NT2/D1 (cell line): ENCODE results near the gene RTP5.

Source experiments
- DNase-seq: peaks from one replicate; pipeline ENCODE4 v3.0.0-alpha.2; 2011; ENCODE audit warnings: low read depth, low spot score
- H3K27me3 ChIP-seq: 2 replicates; pipeline ENCODE4 v1.6.0; 2011; ENCODE audit warnings: mild to moderate bottlenecking; ENCODE audit not compliant: insufficient read length, insufficient read depth
- H3K36me3 ChIP-seq: 2 replicates; pipeline ENCODE4 v1.6.1; 2011; ENCODE audit warnings: mild to moderate bottlenecking, low read length, mixed read lengths; ENCODE audit not compliant: insufficient read depth, insufficient read length
- H3K4me1 ChIP-seq: 2 replicates; pipeline ENCODE4 v1.5.1; 2011; ENCODE audit not compliant: insufficient read depth, insufficient read length
- H3K4me3 ChIP-seq: 2 replicates; pipeline ENCODE4 v1.5.1; 2011; ENCODE audit warnings: low read depth; ENCODE audit not compliant: insufficient read length
- H3K9ac ChIP-seq: 2 replicates; pipeline ENCODE4 v1.6.0; 2011; ENCODE audit warnings: low read depth; ENCODE audit not compliant: insufficient read length
- H3K9me3 ChIP-seq: 2 replicates; pipeline ENCODE4 v1.5.1; 2011; ENCODE audit warnings: mild to moderate bottlenecking, low read length; ENCODE audit not compliant: insufficient read depth
- SUZ12 ChIP-seq: IDR thresholded peaks from 2 replicates; pipeline ENCODE4 v1.6.1; 2011; ENCODE audit not compliant: insufficient read length, insufficient read depth; ENCODE audit errors: extremely low read depth
- YY1 ChIP-seq: IDR thresholded peaks from 2 replicates; pipeline ENCODE4 v1.6.1; 2011; ENCODE audit not compliant: insufficient read length, insufficient read depth
- ZNF274 ChIP-seq: IDR thresholded peaks from 2 replicates; pipeline ENCODE4 v1.6.1; 2011; ENCODE audit warnings: mild to moderate bottlenecking, low read depth, low read length

RTP5 gene

GRCh38 chr2:241857041-241857541 is 12.4 kb upstream of the RTP5 start:
- DNase-seq: no peak
- no peak overlapping the region for H3K9ac ChIP-seq

GRCh38 chr2:241857572-241858121 is 11.9 kb upstream of the RTP5 start:
- Histone ChIP-seq H3K9ac (no peak overlapping the region), H3K4me1 (peaks cover 25% of the 10 kb centered on the region)

More at GRCh38 chr2:241857041-241857541, 12.4 kb upstream of the RTP5 start:
- no peaks in the 10 kb centered on the region for H3K27me3 ChIP-seq
- H3K4me3 ChIP-seq: no peak overlapping the region
- TF ChIP-seq YY1 (no peak), SUZ12 (no peak), ZNF274 (no peak)
- peaks cover 25% of the 10 kb centered on the region for H3K4me1 ChIP-seq
- H3K36me3 ChIP-seq: no peaks in the 10 kb centered on the region
- no peaks in the 10 kb centered on the region for H3K9me3 ChIP-seq

DNA sequence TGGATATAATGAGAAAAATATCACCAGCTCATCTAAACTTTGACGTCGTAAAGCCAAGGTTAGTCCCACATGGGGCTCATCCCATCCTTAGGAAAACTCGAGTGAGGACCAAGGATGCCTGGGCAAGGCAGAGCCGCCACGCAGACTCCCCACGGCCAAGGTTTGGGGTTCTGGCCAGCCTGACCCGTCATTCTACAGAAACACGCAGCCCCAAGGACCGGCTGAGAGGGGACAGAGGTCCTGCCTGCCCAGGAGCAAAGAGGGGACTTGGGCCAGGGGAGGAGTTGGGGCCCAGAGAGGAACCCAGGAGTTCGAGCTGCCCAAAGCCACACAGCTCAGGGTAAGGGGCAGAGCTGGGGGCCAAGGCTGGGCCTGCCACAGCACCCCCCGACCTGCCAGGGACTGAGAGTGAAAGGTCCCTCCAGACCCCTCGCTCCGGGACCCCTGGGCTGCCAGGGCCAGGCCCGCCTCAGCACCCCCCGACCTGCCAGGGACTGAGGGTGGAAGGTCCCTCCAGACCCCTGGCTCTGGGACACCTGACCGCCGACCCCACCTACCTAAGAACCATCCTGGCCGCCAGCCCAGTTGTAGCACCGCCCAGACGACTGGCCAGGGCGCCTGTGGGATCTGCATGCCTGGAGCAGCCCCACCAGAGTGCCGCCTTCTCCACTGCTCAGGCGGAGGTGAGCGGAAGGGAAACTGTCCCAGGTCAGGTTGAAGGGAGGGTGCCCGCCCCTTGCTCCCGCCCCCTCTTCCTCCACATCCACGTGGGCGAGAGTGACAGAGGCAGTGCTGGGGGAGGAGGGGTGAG is 11.1 kb upstream of the RTP5 start, which contains the start of gene PDCD1:
PDCD1 (minus strand) TSS at position 689 of the 811 bp plus-strand sequence; CDS start at position 633, 56 bp downstream.
- H3K9ac ChIP-seq: peak within 1 kb of the TSS; percentile 57
- no peaks in the 10 kb centered on the region for H3K36me3 ChIP-seq
- H3K4me1 ChIP-seq: peaks cover 28% of the 10 kb centered on the region

More at GRCh38 chr2:241857572-241858121, 11.9 kb upstream of the RTP5 start:
- Histone ChIP-seq H3K4me3 (no peak overlapping the region), H3K36me3 (no peaks in the 10 kb centered on the region), H3K27me3 (no peaks in the 10 kb centered on the region), H3K9me3 (no peaks in the 10 kb centered on the region)
- DNase-seq: no peak
- no peak for TF ChIP-seq SUZ12
- TF ChIP-seq YY1: no peak
- TF ChIP-seq ZNF274: no peak

DNA sequence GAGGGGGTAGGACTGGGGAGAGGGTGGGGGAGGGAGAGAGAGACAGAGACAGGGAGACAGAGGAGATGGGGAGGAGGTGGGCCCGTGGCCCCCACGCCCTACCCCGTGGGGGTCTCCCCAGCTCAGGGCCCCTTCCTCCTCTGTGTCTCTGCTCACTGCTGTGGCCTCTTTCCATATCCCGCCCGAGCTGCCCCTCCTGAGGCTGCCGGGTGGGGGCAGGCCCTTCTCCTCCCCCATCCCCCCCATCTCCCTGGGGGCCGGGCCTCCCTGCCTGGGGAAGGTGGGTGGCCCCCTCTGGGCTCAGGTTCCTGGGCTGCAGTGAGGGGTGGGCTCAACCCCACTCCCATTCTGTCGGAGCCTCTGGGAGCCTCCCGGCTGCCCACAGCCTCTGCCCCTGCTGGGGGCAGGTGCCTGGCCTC is 10.5 kb upstream of the RTP5 start:
- DNase-seq: no peak
- Histone ChIP-seq H3K9me3 (no peaks in the 10 kb centered on the region), H3K4me1 (peaks cover 28% of the 10 kb centered on the region), H3K9ac (peak overlapping the region; percentile 51), H3K4me3 (no peak overlapping the region), H3K36me3 (no peaks in the 10 kb centered on the region), H3K27me3 (no peaks in the 10 kb centered on the region)
- TF ChIP-seq SUZ12 (no peak), ZNF274 (no peak), YY1 (no peak)

More for the DNA sequence above, 11.1 kb upstream of the RTP5 start, which contains the start of gene PDCD1:
- TF ChIP-seq YY1: no peak
- no peak for TF ChIP-seq ZNF274
- no peak for TF ChIP-seq SUZ12
- Histone ChIP-seq H3K4me3 (peak within 1 kb of the TSS; percentile 29), H3K27me3 (no peaks in the 10 kb centered on the region), H3K9me3 (no peaks in the 10 kb centered on the region)
- no peak for DNase-seq

DNA sequence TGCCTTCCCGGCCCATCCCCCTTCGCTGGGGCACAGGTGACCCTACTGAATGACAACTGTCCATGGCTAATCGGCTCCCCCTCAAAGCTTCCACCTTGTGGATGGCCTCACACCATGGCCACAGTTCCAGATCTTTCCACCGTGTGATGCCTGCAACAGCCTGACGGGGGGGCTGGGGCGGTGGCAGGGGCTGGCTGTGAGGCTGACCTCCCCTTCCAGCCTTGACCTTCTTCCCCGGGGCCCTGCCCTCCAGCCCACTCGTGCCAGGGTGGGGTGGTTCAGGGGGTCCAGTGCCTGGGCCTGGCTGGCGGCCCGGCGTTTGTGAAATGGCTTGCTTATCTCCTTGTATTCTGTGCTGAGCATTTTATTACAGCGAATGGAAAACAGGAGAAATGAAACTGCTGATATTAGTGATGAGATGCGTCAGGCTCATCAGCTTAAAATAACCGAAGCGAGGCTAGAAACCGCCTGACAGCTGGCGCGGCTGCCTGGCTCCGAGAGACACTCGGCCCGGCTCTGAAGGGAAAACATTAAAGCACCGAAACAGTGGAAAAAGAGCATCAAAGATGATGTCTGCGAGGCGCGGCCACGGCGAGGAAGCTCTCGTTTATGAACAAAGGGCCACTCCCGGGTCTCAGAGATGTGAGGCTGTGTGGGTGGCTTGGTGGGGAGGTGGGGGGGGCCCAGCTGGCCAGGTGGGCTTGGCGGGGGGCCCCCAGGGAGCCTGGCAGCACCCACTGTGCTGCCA is 9.9 kb upstream of the RTP5 start:
- H3K4me3 ChIP-seq: no peak overlapping the region
- no peaks in the 10 kb centered on the region for H3K27me3 ChIP-seq
- TF ChIP-seq YY1 (no peak), SUZ12 (no peak), ZNF274 (no peak)
- peaks cover 28% of the 10 kb centered on the region for H3K4me1 ChIP-seq
- H3K9ac ChIP-seq: peak overlapping the region; percentile 51
- no peaks in the 10 kb centered on the region for H3K36me3 ChIP-seq
- DNase-seq: no peak
- H3K9me3 ChIP-seq: no peaks in the 10 kb centered on the region

DNA sequence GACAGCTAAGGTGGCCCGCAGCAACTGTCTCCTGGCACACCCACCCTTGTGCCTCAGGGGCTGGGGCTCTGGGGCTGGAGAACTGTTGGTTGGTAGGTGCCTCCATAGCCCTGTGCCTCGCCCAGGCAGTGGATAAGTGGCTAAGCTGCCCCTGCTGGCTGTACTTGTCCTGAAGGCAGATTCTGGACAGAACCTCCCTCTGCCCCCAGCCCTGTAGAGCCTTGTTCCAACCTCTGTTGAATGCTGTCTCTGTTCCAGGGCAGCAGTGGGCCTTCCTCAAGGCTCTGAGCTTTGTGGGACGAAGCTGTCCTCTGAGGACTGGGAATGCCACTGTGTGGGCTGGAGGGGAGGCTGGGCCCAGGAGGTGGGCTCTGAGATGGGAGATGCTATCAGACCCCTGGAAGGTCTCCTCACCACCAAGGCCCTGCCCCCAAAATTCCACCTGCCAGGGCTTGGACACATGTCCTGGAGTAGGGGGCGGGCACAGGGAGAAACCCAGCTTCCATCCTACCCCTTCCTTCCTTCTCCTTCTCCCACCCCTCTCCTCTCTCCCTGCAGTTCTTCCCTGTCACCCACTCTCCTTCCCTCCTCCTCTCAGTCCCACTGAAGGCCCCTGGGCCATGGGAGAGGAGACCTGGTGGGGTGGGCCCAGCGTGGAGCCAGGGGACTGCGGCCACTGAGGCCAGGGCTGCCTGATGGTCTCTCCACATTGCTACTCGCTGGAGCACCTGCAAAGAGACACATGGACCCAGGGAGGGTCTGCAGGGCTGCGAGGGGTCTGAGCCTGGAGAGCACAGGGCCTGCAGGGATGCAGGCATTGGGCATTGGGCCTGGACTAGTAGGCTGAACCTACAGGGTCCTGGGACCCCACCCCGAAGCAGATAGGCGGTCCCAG is 9.1 kb upstream of the RTP5 start:
- Histone ChIP-seq H3K36me3 (no peaks in the 10 kb centered on the region), H3K9ac (no peak overlapping the region), H3K4me1 (peaks cover 32% of the 10 kb centered on the region), H3K4me3 (no peak overlapping the region), H3K27me3 (peaks cover 7% of the 10 kb centered on the region), H3K9me3 (no peaks in the 10 kb centered on the region)
- DNase-seq: no peak
- TF ChIP-seq YY1 (no peak), SUZ12 (no peak), ZNF274 (no peak)
